Measurements from ENCODE around the gene MME. TPM values are rescaled to one million over a fixed set of nuclear protein-coding genes. Genes with fewer than 3 reads are reported as not detected.
A peak's percentile ranks its signal among the peaks of the same experiment; 100 is the strongest.

MME gene
- total RNA-seq, 1 donor from 2014 or later: 0.91 TPM

DNA sequence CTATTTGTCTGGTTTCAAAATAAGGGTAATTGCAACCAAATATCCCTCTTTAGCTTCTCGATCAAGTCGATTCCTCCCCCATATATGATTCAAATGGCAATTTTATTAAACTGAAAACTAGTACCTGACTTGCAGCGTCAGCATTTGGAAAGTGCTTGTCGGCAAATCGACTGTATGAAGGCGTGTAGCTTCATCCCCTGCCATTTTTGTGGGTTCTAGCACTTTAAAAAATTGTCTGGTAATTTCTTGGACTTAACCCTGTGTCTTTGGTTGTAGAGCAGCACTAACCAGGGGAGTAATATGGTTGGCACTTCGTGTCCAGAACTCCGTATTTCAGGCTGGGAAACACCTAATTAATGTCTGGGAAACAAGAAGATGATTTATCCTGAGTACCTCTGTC is 573 bp downstream of the MME start:
- TF ChIP-seq CTCF (conservative IDR thresholded peaks at IDR 0.05): no peak
- Mint-ChIP-seq H3K27ac (ENCODE audit: unreplicated experiment) (no peak overlapping the region), H3K4me1 (peaks cover 12% of the 10 kb centered on the region), H3K9me3 (peaks cover 3% of the 10 kb centered on the region), H3K4me3 (peak overlapping the region; percentile 87), H3K27me3 (ENCODE audit: low read depth) (peaks cover 76% of the 10 kb centered on the region), H3K36me3 (ENCODE audit: low read depth) (no peaks in the 10 kb centered on the region)
- no peak for DNase-seq (ENCODE audit: low read depth, low spot score)

GRCh38 chr3:155083313-155083905 is 3.3 kb downstream of the MME start:
- Mint-ChIP-seq H3K36me3 (ENCODE audit: low read depth) (no peaks in the 10 kb centered on the region), H3K4me3 (no peak overlapping the region), H3K4me1 (peaks cover 12% of the 10 kb centered on the region), H3K9me3 (no peaks in the 10 kb centered on the region), H3K27me3 (ENCODE audit: low read depth) (peaks cover 59% of the 10 kb centered on the region), H3K27ac (ENCODE audit: unreplicated experiment) (no peak overlapping the region)
- TF ChIP-seq CTCF (conservative IDR thresholded peaks at IDR 0.05): no peak
- no peak for DNase-seq (ENCODE audit: low read depth, low spot score)

GRCh38 chr3:155084567-155084966 is 4.4 kb downstream of the MME start:
- Mint-ChIP-seq H3K27ac (ENCODE audit: unreplicated experiment) (no peak overlapping the region), H3K27me3 (ENCODE audit: low read depth) (peaks cover 49% of the 10 kb centered on the region), H3K36me3 (ENCODE audit: low read depth) (no peaks in the 10 kb centered on the region), H3K4me3 (no peak overlapping the region), H3K9me3 (no peaks in the 10 kb centered on the region), H3K4me1 (peaks cover 6% of the 10 kb centered on the region)
- no peak for TF ChIP-seq CTCF (conservative IDR thresholded peaks at IDR 0.05)
- no peak for DNase-seq (ENCODE audit: low read depth, low spot score)

GRCh38 chr3:155086051-155086450 is 5.9 kb downstream of the MME start:
- Mint-ChIP-seq H3K9me3 (no peaks in the 10 kb centered on the region), H3K27ac (ENCODE audit: unreplicated experiment) (no peak overlapping the region), H3K27me3 (ENCODE audit: low read depth) (peaks cover 34% of the 10 kb centered on the region), H3K36me3 (ENCODE audit: low read depth) (no peaks in the 10 kb centered on the region), H3K4me1 (no peaks in the 10 kb centered on the region), H3K4me3 (no peak overlapping the region)
- TF ChIP-seq CTCF (conservative IDR thresholded peaks at IDR 0.05): no peak
- no peak for DNase-seq (ENCODE audit: low read depth, low spot score)

GRCh38 chr3:155088706-155089345 is 8.7 kb downstream of the MME start:
- no peak for DNase-seq (ENCODE audit: low read depth, low spot score)
- Mint-ChIP-seq H3K36me3 (ENCODE audit: low read depth) (no peaks in the 10 kb centered on the region), H3K27ac (ENCODE audit: unreplicated experiment) (no peak overlapping the region), H3K4me3 (no peak overlapping the region), H3K27me3 (ENCODE audit: low read depth) (peaks cover 8% of the 10 kb centered on the region), H3K4me1 (no peaks in the 10 kb centered on the region), H3K9me3 (no peaks in the 10 kb centered on the region)
- no peak for TF ChIP-seq CTCF (conservative IDR thresholded peaks at IDR 0.05)
